ENCODE measurements around the gene PLA1A.
"Not testable (repeated sequence)": the region's sequence is repeated elsewhere in the genome, so short reads cannot be mapped to it uniquely, and the experiment has no call there.

PLA1A gene, protein sequence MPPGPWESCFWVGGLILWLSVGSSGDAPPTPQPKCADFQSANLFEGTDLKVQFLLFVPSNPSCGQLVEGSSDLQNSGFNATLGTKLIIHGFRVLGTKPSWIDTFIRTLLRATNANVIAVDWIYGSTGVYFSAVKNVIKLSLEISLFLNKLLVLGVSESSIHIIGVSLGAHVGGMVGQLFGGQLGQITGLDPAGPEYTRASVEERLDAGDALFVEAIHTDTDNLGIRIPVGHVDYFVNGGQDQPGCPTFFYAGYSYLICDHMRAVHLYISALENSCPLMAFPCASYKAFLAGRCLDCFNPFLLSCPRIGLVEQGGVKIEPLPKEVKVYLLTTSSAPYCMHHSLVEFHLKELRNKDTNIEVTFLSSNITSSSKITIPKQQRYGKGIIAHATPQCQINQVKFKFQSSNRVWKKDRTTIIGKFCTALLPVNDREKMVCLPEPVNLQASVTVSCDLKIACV

DNA sequence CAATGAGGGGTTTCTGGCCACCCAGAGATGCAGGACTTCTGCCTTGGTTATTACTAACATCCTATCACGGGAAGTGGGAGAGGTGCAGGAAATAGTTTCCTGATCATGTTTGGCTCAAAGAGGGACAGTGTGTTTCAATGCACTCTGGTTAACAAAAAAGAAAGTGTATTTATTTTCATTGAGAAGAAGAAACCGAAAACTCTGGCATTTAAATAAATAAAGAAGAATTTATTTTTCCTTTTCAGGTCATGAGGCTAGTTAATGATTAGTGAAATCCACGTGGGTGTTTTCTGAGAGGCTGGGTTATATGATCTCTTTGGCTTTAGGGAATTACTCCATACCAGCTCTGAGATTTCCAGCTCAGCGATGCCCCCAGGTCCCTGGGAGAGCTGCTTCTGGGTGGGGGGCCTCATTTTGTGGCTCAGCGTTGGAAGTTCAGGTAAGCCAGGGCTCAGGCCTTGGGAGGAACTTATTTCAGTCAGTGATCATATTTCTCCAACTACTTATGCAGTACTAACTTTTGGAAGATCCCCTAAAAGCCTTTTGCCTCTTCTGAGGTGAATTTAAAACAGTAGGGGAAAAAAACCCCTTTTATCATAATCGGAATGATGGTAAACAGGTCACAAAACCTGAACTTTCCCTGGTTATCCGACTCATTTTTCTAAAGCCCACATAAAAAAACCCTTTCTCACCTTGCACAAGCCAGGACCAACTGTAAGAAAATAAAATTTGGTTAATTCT lies at the start of gene PLA1A:
TSS of gene PLA1A (plus strand) at position 338 of the 741 bp plus-strand sequence. CDS start at position 367, 29 bp downstream.
- DNase-seq (ENCODE audit: extremely low spot score, insufficient read length, low read depth) = no peak
- no peak for FAIRE-seq

DNA sequence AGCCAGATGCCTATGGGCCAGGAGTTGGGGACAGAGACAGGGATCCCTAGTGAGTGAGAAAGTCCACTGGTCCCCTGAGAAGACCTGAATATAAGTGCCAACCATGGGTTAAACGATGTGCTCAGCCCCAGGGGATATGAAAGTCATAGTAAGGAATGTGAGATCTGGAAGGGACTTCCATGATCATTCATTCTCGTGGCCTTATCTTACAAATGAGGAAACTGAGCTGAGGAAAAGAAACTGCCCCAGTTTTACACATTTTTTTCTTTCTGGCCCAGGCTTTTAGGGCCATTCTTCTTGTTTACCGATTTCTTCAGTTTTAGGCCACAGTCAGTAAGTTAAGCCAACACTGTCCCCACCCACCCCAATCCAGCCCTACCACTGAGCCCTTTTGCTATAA lies 49.3 kb upstream of the PLA1A start:
- FAIRE-seq (peak; percentile 52), DNase-seq (ENCODE audit: extremely low spot score, insufficient read length, low read depth) (no peak)

DNA sequence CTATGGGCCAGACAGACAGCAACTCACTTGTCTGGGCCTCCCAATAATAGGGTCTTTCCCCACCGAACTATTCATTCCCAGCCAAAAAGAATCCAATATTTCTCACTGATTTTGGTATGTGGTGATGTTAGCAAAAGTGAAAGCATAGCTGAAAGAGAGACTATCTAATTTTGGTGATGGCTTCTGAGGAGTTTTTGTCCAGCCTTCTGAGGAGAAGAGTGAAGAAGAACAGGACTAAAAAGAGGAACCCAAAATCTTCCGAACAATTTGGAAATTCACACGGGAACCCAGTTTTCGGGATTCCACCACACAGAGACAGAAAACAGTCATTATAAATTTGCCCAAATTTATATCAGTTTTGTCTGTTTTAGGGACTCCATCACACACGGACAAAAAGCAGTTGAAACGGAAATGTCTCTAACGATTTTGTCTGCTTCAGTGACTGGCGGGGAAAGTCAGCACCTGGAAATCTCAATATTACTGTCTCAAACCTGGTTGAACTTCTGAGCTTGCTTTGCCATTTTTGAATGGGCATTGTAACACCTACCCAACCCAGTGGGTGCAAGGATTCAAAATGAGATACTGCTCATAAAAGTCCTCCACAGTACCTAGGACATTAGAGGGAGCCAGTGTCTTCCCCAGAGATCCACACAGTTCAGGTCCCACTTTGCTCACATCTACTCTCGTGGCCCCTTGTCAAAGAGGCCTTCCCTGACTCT lies 47.3 kb upstream of the PLA1A start:
- DNase-seq (ENCODE audit: extremely low spot score, insufficient read length, low read depth) (no peak), FAIRE-seq (peak; percentile 91)

DNA sequence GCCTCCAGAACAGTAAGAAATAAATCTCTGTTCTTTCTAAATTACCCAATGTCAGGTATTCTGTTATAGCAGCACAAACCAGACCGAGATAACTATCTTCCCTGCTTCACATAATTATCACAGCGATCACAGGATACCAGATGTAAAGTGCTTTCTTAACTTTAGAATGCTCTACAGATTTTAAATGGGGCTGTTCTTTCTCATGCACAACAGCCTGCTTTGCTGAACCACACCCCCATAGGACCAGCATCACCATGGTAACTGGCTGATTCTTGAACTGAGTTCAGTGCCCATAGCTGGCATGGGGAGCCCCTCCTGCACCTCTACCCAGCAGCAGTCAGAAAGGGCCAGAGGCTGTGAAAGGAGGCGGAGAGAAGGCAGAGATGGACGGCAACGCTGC lies 46.1 kb upstream of the PLA1A start:
- FAIRE-seq (no peak), DNase-seq (ENCODE audit: extremely low spot score, insufficient read length, low read depth) (no peak)

DNA sequence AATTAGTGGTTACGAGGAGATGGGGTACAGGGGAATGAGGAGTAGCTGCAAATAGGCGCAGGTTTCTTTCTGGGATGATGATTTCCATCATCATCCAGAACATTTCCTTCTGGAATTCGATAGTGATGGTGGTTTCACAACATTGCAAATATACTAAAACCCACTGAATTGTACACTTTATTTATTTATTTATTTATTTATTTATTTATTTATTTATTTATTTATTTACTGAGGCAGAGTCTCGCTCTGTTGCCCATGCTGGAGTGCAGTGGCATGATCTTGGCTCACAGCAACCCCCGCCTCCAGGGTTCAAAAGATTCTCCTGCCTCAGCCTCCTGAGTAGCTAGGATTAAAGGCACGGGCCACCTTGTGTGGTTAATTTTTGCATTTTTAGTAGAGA lies 44.8 kb upstream of the PLA1A start:
- not testable (repeated sequence) for FAIRE-seq; DNase-seq (ENCODE audit: extremely low spot score, insufficient read length, low read depth)

DNA sequence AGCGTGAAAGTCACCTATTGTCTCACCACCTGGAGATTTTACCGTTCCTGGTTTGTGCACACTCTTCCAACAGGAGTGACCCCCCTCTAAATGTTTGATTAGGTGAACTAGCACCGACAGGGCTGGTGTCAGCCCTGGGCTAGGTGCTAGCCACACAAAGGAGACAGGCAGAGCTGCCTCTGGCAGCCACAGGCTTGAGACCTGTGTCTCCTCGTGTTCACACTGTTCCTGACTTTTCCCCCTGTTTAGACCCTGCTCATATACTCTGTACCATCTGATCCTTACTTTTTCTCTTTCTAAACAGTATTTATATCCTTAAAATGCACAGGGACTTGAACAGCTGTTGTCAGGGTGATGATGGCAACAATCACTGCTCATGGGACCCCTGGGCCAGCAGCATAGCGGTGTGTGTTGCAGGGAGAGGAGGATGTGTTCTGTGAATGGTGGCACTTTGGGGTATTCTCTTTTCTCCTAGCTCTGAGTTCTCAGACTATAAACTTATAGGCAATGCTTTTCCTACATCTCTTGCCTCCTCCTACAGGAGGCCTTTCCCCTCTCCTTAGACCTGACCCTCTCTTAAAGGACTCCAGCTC lies 43.8 kb upstream of the PLA1A start:
- DNase-seq (ENCODE audit: extremely low spot score, insufficient read length, low read depth) = no peak
- peak; percentile 73 for FAIRE-seq

DNA sequence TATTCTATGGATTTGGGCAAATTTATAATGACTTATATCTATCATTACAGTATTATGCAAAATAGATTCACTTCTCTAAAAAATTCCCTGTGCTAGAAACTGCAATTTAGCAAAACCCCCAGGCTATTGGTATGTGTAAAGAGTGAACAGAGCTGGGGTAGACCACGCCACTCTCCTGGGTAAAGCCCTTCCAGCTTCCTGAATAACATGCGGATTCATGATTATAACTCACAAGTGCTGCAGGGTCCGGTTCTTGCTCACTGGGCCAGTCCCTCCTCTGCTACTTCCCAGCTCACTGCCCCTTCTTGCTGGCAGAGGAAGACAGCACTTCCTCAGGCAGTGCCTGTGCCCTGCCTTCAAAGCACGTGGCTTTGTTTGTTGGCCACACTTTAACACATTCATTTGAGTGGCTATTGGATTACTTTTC lies 42.4 kb upstream of the PLA1A start:
- DNase-seq (ENCODE audit: extremely low spot score, insufficient read length, low read depth) = no peak
- FAIRE-seq = peak; percentile 85

DNA sequence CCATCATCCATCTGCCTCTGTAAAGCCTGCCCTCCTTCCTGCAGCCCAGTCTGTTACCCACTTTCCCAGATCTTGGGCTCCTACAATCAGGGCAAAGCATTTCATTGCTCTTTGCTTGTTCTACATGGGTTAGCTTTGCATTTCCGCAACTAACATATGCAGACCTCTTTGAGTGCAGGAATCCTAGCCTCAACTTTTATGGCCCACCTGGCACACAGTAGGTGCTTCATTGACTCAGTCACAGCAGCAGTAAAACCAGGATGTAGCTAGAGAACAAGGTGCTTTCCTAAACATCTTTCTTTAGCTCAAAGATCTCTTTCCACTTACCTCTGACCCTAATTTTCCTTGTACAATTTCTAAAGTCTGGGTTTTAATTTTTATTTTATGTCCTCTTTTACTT lies 41.8 kb upstream of the PLA1A start:
- no peak for FAIRE-seq
- no peak for DNase-seq (ENCODE audit: extremely low spot score, insufficient read length, low read depth)

DNA sequence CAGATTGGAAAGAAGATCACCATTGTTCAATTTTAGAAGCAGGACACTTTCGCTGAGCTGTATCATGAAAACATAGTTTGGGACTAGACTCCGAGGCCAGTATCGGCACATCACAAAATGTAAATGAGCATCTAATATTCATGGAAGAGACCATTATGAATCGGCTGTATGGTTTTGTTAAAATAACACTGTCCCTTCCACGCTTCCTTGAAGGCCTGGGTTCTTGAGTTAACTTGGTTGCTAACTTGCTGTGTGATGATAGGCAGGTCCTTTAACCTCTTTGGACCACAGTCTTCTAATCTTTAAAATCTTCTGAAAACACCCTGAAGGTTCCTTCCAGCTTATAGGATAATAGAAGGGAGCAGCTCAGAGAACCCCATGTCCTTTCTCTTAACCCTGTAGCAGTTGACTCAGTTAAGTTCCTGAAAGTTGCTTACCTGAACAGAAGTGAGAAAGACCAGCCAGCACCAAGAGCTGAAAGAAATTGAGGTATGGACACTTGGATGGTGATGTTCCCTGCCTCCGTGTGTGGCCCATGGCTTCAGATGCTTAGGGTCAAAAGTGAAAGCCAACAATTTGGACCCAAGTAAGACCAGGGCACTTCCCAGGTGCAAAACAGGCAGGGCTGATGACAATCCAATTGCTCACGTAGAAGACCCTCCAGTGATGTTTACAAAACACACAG lies 40.4 kb upstream of the PLA1A start:
- DNase-seq (ENCODE audit: extremely low spot score, insufficient read length, low read depth) (no peak), FAIRE-seq (peak; percentile 85)

DNA sequence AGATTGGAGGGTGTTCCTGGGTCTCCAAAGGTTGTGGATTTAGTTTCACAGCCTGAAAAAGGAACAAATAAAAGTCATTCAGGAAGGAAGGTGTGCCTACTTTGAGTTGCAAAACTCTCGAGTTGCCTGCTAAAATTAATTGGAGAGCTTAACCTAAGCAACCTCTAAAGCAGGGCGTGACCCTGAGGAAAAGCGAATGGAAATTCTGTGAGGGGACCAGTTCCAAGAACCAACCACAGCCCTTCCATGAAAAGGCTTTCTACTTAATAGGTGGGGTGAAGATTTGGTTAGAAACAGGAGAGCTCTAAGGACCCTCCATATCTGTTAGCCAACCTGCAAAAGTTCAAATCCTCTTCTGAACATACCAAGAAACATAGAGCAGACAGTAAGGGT lies 39.8 kb upstream of the PLA1A start:
- FAIRE-seq = no peak
- no peak for DNase-seq (ENCODE audit: extremely low spot score, insufficient read length, low read depth)

DNA sequence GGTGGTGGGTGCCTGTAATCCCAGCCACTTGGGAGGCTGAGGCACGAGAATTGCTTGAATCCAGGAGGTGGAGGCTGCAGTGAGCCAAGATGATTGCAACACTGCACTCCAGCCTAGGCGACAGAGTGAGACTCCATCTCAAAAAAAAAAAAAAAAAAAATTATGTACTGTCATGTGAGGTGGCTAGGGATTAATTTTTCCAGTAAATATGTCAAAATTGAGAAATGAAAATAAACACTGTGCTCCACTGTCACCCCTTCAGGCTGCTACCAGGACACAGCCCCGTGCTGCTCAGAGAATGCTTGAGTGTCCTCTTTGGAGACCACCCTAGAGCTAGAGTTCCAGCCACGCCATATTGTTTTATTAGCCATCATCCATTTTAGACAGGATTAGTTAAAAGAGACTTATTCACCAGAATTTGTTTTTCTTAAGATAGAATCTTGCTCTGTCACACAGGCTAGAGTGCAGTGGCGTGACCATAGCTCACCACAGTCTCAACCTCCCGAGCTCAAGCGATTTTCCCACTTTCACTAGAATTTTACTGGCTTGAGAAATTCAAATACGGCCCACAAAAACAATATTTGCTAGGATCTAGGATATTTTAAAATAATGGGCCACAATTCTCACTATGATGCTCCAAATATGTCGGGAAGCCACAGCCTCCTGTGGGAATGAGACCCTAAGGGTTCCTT lies 38.9 kb upstream of the PLA1A start:
- no peak for FAIRE-seq
- no peak for DNase-seq (ENCODE audit: extremely low spot score, insufficient read length, low read depth)

DNA sequence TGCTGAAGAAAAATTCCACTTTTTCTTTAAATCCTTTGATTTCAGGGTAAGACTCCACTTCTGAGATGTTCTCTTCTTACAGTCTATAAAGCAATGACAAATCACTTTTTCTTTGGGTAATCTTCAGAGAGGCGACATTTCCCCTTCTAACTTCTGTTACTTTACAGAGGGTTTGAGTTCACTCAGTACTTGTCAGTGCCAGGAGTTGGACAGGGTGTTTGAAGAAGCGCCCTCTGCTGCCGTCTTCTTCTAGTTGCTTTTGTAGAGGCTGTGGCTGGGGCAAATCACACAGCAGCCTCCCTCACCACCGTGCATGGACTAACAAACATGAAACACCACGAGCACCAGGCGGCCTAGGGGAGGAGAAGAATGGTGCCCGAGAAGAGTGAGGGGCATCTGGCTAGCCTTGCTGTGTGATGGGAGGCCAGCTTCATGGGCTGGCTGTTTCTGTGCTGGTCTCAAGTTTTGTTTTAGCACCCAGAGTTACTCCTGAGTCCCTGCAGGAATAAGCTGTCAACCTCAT lies 38.2 kb upstream of the PLA1A start, which contains the start of gene CD80:
TSS of gene CD80 (minus strand) at position 174 of the 523 bp plus-strand sequence. CDS start 1,886 bp downstream, outside the sequence.
- DNase-seq (ENCODE audit: extremely low spot score, insufficient read length, low read depth) (no peak), FAIRE-seq (peak; percentile 98)

DNA sequence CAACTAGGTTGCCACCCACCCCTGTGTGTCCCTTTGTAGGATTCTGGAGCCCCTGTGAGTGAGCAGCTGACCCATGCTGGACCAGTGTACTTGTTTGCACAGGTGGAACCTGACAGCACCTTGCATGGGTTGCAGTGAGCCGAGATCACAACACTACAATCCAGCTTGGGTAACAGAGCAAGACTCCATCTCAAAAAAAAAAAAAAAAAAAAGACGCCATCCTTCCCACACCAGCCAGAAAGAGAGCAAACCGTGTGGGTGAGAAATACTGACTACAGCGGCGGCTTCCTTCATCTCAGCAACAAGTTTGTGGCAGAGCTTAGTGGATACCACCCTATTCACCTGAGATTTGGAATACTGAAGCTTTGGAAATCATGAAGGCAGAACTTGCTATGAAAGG lies 37.5 kb upstream of the PLA1A start:
- FAIRE-seq = no peak
- no peak for DNase-seq (ENCODE audit: extremely low spot score, insufficient read length, low read depth)

DNA sequence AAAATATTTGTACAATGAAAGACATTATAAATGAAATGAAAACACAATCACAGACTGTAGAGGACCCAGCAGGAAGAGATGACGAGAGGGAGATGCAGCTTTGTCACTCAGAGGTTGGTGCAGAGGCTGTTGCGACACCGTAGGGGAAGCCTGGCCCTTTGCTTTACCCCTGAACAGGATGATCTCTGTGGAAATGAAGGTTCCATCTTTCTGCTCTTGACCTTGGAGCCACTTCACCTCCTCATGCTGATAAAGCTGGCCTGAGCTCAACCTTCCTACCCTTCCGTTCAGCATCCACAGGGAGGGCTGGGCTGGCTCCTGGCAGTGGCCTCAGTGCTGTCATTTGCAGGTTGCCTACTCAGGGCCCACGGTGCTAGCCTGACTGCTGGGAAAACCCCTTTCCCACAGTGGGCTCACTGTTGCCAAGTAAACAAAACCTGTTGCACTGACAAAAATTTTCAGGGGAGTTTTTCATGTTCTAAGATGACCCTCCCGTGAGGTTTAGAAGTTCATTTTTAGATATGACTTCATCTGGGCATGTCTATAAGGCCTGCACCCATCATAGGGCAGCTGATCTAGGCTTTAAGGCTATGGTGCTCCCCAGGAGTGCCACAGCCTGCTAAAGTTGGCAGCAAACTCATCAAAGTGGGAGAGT lies 35.3 kb upstream of the PLA1A start:
- FAIRE-seq (peak; percentile 96), DNase-seq (ENCODE audit: extremely low spot score, insufficient read length, low read depth) (no peak)

DNA sequence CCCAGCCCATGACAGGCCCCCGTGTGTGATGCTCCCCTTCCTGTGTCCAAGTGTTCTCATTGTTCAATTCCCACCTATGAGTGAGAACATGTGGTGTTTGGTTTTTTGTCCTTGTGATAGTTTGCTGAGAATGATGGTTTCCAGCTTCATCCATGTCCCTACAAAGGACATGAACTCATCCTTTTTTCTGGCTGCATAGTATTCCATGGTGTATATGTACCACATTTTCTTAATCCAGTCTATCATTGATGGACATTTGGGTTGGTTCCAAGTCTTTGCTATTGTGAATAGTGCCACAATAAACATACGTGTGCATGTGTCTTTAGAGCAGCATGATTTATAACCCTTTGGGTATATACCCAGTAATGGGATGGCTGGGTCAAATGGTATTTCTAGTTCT lies 34.4 kb upstream of the PLA1A start:
- DNase-seq (ENCODE audit: extremely low spot score, insufficient read length, low read depth); FAIRE-seq: not testable (repeated sequence)

DNA sequence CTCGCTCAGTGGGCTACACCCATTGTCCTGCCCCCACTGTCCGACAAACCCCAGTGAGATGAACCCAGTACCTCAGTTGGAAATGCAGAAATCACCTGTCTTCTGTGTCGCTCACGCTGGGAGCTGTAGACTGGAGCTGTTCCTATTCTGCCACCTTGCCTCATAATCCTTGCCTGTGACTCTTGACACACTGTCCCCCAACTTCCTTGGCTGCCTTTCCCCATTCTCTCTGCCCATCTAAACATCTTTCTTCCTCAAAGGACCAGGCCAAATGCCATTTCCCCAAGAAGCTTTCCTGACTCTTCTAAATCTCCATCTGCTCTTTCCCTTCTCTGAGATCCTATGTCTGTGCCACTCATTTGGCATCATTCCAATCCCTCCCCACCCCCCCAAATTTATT lies 28.5 kb upstream of the PLA1A start:
- no peak for FAIRE-seq
- no peak for DNase-seq (ENCODE audit: extremely low spot score, insufficient read length, low read depth)

DNA sequence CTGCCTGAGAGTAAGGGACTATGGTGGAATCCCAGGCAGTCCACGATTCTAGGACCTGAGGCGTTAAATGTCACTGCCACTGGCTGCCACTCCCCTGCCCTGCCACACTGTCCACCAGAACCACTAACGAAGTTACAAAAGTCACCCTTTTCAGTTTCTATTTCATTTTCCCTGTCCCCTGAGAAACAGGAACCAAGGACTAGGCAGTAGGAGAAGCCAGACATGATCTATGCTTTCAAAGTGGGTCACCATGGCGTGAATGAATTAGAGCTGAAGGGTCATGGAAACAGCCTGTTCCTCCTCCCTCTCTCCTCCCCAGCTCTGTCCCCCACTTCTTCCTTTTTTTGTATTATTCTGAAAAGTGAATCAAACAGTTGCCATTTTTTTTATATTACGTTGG lies 27.5 kb upstream of the PLA1A start:
- FAIRE-seq (peak; percentile 47), DNase-seq (ENCODE audit: extremely low spot score, insufficient read length, low read depth) (no peak)

DNA sequence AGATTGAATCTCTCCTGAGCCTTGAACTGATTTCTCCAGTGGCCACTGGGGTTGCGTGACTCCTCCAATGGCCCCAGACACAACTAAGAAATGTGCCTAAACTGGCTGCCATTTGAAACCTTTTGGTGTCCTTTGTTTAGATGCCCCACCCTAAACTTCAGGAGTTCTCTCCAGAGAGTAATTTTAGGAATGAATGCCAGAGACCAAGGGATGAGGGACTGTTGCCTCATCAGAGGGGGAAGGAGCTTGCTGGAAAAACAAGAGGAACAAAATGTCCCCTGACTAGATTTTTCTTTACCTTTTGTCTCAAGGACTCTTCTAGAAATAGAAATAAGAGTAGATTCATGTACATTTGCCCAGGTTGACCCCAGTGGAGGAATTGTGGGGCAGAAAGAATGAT lies 26.5 kb upstream of the PLA1A start:
- no peak for DNase-seq (ENCODE audit: extremely low spot score, insufficient read length, low read depth)
- FAIRE-seq = no peak

Measured in GM18507 (cell line).